ENCODE results near the gene CMTM7. TPM values are rescaled to one million over a fixed set of nuclear protein-coding genes. Genes with fewer than 3 reads are reported as not detected.

Gene CMTM7
- total RNA-seq, 1 donor from 2014 or later: 5.8 TPM

GRCh38 chr3:32432045-32432710 is 40.5 kb downstream of the CMTM7 start:
- DNase-seq (ENCODE audit: low read depth) (no peak), FAIRE-seq (no peak)
- H3K4me3 ChIP-seq (ENCODE audit: low read depth, low read length): no peak overlapping the region
- H3K36me3 ChIP-seq (ENCODE audit: control insufficient read depth, insufficient read depth, low read length): no peaks in the 10 kb centered on the region
- no peaks in the 10 kb centered on the region for H3K27me3 ChIP-seq (ENCODE audit: control insufficient read depth, insufficient read depth, low read length)
- no peak for TF ChIP-seq CTCF (IDR thresholded peaks at IDR 0.05; ENCODE audit: insufficient read depth, low read length, severe bottlenecking)

DNA sequence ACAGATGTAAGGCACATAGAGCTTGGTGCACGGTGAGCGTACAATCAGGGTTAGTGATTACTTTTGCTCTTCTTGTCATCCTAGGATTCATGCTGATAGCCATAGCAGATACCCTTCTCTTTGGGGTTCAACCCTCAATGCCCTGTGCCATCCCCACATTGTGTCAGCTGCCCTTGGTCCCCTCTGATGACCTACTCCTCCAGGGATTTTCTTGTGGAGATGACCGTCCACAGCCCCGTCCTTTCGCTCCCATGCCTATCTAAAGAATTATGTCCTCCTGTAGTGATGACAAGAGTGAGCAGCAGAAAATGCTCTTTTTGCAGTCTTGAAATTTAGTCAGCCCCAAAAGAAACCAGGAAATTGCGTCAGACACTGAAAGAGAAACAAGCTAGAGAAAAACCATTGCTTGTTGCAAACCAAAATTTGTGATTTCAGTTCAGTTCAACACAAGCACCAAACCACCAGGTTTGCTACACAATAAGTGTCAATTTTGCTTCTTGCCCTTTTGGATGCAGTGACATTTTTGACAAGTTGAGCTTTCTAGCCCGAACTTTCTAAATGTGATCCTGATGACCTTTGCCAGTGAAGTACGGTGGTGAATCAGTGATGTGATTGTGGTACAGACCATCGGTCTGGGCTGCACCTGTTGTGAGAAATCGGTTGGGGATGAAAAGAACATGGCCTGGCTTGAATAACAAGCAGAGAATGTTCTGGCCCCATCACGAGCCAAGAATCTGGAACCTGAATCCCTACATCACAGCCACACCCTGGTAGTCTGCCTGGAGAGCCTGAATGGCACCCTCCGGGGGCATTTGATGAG is 41.3 kb downstream of the CMTM7 start:
- DNase-seq (ENCODE audit: low read depth) (no peak), FAIRE-seq (no peak)
- Histone ChIP-seq H3K27me3 (ENCODE audit: control insufficient read depth, insufficient read depth, low read length) (no peaks in the 10 kb centered on the region), H3K4me3 (ENCODE audit: low read depth, low read length) (no peak overlapping the region), H3K36me3 (ENCODE audit: control insufficient read depth, insufficient read depth, low read length) (no peaks in the 10 kb centered on the region)
- TF ChIP-seq CTCF (IDR thresholded peaks at IDR 0.05; ENCODE audit: insufficient read depth, low read length, severe bottlenecking): no peak

- H3K36me3 ChIP-seq (ENCODE audit: control insufficient read depth, insufficient read depth, low read length): no peaks in the 10 kb centered on the region
- TF ChIP-seq CTCF (IDR thresholded peaks at IDR 0.05; ENCODE audit: insufficient read depth, low read length, severe bottlenecking): no peak
- no peaks in the 10 kb centered on the region for H3K27me3 ChIP-seq (ENCODE audit: control insufficient read depth, insufficient read depth, low read length)
- DNase-seq (ENCODE audit: low read depth): no peak
- H3K4me3 ChIP-seq (ENCODE audit: low read depth, low read length): no peak overlapping the region
- no peak for FAIRE-seq
Observed at GRCh38 chr3:32434206-32434605, 42.6 kb downstream of the CMTM7 start.

GRCh38 chr3:32435911-32436815 is 44.5 kb downstream of the CMTM7 start:
- Histone ChIP-seq H3K4me3 (ENCODE audit: low read depth, low read length) (no peak overlapping the region), H3K36me3 (ENCODE audit: control insufficient read depth, insufficient read depth, low read length) (no peaks in the 10 kb centered on the region), H3K27me3 (ENCODE audit: control insufficient read depth, insufficient read depth, low read length) (no peaks in the 10 kb centered on the region)
- DNase-seq (ENCODE audit: low read depth): no peak
- FAIRE-seq: no peak
- TF ChIP-seq CTCF (IDR thresholded peaks at IDR 0.05; ENCODE audit: insufficient read depth, low read length, severe bottlenecking): no peak

DNA sequence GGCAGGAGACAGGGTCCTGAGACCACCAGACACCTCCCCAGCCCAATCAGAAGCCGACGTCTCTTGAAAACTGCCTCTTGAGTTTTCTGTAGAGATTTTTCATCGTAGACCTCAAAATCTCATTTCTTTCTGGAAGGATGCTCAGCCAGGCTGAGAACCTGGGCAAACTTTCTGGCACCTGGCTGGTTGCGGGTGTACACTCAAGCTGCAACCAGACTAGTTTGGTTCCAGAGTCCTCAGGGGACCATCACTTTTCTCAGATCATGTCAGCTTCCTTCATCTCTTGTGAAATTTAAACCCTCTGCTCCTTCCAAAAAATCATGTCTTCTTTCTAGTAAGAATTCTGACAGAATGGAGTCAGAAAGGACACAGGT is 45.1 kb downstream of the CMTM7 start:
- no peak for DNase-seq (ENCODE audit: low read depth)
- no peak for TF ChIP-seq CTCF (IDR thresholded peaks at IDR 0.05; ENCODE audit: insufficient read depth, low read length, severe bottlenecking)
- Histone ChIP-seq H3K4me3 (ENCODE audit: low read depth, low read length) (no peak overlapping the region), H3K27me3 (ENCODE audit: control insufficient read depth, insufficient read depth, low read length) (no peaks in the 10 kb centered on the region), H3K36me3 (ENCODE audit: control insufficient read depth, insufficient read depth, low read length) (no peaks in the 10 kb centered on the region)
- FAIRE-seq: no peak
